ENCODE measurements around the gene NFATC2.

Gene NFATC2

DNA sequence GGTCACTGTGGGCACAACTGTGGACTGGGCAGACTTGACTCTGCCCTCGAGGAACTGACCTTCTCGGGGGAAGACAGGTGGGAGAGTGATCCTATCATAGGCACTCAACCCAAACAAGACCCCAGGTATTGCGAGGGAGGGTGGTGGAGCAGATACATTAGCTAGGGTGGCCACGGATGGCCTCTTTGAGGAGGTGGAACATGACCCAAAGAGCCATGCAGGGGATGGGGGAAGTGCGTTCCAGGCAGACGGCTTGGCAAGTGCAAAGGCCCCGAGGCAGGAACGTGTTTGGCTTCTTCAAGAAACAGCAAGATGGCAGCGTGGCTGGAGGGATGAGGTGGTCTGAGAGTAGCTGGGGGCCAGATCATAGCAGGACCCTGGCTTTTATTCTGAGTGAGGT, 167.6 kb downstream of the NFATC2 start:
- no peak for DNase-seq (ENCODE audit: low read depth)

DNA sequence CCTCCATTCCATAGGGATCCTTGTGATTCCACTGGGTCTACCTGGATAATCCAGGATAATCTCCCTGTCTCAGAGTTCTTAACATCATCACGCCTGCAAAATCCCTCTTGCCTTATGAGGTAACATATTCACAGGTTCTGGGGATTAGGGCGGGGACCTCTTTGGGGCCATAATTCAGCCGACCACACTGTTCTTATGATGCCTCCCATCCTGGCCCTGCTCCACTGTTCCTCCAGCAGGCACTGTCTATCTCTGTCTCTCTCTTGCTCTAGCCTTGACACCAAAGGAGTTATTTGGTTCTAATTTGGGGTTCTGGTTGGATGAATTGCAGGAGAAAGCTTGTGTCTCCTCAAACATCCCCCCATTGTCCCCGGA, 168.1 kb downstream of the NFATC2 start:
- no peak for DNase-seq (ENCODE audit: low read depth)

DNA sequence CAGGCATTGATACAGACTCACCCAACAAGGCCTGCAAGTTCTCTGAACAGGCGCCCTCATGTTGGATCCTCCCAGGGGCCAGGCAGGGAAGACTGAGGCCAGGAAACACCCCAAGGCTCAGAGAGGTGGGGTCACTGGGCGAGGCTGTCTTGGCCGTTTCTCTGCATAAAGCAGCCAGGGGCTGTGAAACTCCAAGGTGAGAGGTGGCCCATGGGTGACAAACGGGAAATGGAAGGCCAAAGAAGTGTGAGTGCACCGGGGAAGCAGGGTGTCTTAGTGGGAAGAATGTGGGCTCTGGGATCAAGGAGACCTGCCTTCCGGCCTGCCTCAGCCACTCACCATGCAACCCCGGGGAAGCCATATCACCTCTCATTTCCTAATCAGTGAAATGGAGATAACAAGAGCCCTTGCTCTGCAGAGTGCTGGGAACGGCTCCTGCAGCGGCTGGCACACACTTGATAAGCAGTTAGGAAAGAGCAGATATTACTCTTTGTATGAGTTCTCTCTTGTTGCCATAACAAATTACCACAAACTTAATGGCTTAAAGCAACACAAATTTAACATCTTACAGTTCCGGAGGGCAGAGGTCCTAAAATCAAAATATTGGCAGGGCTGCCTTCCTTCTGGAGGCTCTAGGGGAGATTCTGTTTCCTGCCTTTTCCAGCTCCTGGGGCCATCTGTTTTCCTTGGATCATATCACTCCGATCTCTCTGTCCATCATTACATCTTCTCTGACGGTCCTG, 168.6 kb downstream of the NFATC2 start:
- DNase-seq (ENCODE audit: low read depth), result no peak

DNA sequence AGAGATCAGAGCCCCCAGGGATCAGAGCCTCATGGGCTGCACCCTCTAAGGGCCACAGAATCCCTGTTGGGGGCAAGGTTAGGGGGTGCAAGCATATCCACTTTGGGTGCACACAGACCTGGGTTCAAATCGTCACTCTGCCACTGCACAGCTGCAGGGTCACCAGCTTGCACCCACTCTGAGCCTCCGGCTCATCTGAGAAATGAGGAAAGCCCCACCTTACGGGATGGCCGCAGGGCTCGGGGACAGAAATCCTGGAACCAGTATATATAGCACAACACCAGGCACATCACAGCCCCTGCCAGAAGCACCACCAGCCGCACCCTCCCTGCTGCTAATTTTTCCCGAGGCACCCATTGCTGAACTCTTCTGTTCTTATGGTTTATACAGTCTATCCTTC, 169.6 kb downstream of the NFATC2 start:
- no peak for DNase-seq (ENCODE audit: low read depth)

DNA sequence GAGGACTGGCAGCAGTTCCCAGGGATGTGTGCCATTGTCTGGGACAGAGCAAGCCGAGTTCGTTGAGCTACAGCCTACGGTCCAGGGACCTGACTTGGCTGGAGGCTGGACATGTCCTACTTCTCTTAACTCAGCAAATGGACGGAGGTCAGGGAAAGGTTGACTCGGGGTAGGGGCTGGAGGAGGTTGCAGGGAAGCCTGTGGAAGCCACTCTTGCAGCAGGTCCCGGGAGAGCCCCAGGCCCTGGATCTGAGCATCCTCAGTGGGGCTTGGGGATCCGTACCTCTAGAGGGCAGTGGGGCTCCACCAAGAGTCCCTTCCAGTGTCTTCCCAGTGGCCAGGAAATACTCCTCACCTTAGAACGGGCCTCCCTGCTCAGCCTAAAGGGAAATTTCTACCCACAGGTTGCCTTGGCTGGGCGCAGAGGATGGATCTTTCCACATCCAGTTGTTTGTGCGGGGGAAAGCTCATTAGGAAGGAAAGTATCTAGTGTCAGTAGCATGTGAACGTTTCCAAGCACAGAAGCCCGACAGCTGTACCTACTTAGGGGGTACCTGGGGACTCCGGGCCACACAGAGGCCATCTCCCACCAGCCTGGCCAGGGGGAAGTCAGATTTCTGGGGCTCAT, 170.2 kb downstream of the NFATC2 start:
- no peak for DNase-seq (ENCODE audit: low read depth)

DNA sequence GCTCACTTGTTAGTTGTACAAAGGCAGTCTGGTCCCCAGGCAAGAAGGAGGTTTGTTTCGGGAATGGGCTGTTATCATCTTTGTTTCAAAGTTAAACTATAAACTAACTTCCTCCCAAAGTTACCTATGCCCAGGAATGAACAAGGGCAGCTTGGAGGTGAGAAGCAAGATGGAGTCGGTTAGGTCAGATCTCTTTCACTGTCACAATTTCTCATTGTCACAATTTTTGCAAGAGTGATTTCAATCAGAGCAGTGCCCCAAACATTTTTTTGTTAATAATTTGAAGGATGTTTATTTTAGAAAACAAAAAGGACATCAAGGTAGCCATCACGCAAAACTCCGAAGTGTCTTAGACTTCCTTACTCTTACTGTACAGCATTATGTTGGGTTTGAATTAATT, 170.8 kb downstream of the NFATC2 start:
- no peak for DNase-seq (ENCODE audit: low read depth)

DNA sequence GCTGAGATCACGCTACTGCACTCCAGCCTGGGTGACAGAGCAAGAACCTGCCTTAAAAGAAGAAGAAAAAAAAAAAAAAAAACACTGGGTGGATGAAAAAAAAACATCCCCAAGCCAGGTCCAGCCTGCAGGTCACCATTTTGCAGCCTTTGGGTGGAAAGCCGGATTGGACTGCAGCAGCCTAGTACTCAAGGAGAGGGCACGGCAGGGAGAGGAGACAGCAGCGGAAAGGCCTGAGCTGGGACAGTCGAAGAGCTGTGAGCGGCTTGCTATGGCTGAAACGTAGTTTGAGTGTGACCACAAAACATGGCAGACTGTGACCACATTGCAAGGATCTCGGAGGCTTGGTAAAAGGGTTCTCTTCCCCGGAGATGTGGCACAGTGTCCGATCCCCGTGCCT, 173.0 kb downstream of the NFATC2 start:
- no peak for DNase-seq (ENCODE audit: low read depth)

DNA sequence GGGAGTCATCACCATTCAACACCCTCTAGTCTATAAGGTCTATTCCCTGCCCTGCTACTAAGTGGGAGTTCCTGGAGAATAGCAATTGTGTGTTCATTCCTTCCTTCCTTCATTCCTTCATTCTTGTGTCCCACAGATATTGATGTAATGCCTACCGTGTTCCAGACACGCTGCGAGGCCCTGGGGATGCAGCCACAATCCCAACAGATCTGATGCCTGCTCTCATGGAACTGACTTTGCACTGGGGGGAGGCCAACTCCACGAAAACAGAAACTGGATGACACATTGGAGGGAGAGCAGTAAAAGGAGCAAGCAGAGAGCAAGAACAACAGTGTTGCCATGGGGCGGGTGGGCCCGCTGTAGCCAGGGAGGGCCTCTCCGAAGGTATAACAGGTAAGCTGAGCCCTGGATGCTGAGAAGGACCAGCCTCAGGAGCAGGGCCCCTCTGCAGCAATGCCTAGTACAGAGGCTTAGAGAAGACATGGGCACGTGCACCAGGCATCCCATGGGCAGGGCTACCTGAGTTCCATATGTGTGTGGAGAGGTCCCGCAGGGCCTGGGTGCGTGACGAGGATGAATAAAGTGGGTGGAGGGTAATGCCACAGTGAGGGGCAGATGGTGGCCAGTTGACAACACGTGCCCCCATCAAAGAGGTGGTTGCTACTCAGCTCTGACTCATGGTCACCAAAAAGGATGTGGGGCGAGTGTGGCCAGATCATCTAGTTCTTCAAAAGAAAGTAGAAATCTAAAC, 173.9 kb downstream of the NFATC2 start:
- DNase-seq (ENCODE audit: low read depth), result no peak

DNA sequence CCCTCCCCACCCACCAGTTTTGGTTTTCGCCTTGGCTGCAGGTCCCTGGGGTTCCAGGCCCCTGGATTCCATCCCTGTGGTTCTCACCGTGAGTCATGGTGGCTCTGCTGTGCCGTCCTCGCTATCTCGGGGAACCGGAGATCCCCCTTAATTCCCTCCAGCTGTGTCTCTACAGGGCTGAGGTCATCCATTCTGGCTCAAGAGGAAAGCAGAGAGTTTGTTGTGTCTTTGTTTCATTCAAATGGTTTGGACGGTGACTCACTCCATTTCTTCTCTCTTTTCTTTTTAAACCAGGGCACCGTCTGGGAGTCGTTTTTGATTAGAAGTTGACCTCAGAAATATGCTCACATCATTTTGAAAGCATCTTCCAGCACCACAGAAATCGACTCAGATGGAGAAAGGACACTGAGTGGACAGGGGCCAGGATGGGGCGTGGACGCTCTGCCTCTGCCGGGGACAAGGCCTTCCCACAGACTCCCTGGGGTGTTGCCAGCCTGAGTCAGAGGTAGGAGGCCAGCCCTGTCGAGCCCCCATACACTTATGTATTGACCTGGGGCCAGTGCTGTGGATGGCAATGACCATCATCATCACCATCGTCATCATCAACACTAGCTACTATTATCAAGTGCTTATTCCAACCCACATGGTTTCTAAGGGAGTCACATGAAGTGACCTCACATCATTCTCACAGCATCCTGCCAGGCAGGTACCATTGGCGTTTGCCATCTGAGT, 176.2 kb downstream of the NFATC2 start:
- DNase-seq (ENCODE audit: low read depth), result peak; percentile 100

DNA sequence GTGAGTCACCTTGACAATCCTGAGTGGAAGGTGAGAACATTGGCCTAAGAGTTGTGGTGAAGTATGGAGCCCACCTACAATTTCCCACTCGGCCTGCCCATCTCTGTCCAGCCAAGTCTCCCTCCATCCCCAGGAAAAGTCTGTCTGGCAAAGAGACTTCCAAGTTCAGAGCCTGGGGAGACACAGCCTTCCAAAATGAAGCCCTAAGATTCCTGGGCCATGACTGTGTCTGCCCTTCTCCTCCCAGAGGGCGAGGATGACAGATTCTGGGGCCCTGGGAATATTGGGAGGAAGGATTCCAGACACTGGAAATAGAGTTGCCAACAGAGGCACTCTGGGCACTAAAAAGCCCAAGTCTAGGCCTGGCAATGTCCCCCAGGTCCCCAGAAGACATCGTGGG, 176.8 kb downstream of the NFATC2 start:
- peak; percentile 86 for DNase-seq (ENCODE audit: low read depth)

DNA sequence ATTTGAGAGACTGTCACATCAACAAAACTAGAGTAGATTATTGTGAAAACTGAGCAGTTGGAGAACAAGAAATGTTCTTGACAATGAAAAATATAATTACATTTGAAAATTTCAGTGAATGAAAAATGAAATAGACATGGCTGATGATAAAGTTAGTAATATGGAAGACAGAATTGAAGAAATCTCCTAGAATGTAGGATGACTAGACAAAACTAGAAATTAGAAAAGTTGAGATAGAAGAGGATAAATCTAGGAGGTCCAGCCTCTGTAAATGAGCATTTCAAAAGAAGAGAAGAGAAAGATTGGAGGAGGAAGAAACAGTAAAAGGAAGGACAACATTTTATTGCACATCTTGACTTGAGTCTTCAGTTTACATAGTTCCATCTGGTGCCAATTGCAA, 178.7 kb downstream of the NFATC2 start:
- no peak for DNase-seq (ENCODE audit: low read depth)

DNA sequence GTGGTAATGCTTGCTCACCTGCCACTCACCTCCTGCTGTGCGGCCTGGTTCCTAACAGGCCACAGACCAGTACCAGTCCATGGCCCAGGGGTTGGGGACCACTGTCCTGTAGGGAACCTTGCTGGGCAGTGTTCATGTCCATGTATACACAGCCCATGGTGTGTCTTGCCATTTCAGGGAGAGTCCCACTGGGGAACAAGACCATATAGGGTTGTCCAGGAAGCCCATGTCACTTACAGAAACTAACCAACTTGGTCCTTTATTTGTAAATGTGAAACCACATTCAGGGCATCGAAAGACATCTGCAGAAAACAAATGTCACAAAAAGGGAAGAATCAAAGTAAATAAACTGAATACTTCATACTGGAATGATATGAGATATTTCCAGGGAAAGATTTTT, 179.1 kb downstream of the NFATC2 start:
- no peak for DNase-seq (ENCODE audit: low read depth)

DNA sequence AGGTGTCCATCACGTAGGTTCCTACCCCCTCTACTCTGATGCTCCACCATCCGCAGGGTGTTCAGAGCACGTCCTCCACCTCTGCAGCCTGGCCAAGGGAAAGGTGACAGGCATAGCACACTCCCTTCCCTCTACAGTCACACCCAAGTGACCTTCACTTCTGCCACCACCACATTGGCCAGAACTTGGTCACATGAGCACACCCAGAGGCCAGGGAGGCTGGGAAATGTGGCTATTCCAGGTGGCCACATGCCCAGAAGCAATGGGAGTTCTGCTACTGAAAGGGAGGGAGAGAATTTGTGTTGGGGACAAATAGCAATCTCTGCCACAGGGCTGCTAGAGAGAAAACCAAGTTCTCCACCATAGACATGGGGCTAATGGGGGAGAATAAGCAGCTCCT, 180.3 kb downstream of the NFATC2 start:
- DNase-seq (ENCODE audit: low read depth), result no peak

DNA sequence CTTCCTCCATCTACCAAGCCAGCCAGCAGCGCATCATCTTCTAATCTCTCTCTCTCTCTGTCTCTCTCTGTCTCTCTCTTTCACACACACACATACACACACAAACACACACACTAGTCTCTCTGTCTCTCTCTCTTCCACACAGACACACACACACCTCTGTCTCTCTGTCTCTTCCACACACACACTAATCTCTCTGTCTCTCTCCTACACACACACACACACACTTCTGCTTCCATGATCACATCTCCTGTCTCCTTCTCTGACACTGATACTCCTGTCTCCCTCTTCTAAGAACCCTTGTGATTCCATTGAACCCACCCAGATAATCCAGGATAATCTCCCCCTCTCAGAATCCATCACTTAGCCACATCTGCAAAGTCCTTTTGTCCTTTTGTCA, 181.3 kb downstream of the NFATC2 start:
- DNase-seq (ENCODE audit: low read depth), result no peak

DNA sequence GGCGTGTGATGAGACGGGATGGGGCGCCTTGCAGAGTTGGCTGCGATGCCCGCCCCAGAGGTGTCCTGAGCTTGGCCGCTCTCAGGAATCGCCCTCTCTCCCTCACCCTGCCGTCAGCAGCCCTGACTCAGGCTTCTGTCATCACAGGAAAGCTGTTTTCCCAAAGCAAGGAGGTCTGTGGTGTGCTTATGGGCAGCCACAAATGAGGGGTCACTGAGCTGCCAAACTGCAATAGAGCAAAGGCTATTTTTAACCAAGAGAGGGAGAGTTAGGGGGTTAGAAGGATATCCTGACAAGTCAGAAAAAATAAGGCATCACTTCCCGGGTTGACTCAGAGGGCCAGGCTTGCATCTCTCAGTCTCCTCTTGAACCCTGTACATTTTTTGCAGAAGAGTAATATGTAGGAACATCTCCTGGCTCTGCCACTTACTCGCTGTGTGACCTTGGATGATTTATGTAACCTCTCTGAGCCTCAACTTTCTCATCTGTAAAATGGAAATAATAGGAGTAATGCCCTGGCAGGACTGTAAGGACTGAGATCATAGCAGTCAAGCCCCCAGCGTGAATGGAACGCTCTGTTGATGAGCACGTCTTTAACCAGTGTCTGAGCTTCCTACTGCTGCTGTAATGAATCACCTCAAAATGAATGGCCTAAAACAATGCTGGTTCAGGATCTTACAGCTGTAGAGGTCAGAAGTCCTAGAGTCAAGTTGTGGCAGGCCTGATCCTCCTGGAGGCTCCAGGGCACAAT, 181.9 kb downstream of the NFATC2 start:
- peak; percentile 97 for DNase-seq (ENCODE audit: low read depth)

DNA sequence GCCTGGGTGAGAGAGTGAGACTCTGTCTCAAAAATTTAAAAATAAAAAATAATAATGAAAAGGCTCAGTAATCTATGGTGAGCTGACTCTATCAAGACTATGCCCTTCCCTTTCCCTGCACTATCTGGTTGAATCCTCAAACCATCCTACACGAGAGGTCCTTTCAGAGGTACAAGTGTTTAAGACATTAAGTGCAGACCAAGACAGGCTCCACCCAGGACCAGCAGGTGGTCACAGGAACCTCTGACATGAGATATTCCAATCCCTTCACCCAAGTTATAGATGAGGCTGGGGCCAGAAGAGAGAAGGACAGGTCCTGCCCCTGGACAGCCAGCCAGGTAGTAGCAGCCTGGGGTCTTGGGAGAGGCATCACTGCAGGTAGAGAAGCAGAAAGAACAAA, 182.6 kb downstream of the NFATC2 start:
- DNase-seq (ENCODE audit: low read depth), result no peak

DNA sequence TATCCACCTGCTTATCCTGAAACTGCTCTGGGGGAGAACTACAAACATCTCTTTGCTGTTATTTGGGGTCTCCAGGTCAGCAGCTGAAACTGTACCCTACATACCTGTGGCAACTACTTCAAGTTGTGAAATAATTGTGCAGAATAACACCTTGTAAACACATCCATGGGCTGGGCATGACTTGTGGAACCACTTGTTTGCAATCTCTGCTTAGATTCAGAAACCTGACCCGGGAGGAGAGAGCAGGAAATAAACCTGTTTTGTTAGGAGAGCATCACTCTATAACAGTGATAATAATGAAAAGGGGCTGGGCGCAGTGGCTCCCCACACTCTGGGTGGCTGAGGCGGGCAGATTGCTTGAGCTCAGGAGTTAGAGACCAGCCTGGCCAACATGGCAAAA, 183.1 kb downstream of the NFATC2 start:
- no peak for DNase-seq (ENCODE audit: low read depth)

DNA sequence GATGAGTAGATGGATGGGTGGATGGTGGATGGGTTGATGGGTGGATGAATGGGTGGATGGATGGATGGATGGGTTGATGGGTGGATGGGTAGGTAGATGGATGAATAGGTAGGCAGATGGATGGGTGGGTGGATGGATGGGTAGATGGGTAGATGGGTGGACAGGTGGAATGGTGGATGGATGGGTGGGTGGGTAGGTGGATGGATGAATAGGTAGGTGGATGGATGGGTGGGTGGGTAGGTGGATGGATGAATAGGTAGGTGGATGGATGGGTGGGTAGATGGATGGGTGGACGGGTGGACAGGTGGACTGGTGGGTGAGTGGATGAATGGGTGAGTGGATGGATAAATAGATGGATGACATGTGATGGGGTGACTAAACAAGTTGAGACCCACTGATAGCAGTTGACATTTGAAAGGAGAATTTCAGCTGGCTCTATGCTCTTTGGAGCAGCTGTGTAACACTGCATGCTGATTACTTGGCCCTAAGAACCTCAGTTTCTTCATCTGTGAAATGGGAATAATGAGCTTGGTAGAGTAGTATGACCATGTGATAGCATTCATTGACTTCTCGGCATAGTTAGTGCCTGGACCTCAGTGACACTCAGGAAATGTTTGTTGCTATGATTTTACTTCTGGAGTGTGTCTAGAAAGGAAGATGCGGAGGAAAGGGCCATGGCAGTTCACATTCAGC, 184.3 kb downstream of the NFATC2 start:
- no peak for DNase-seq (ENCODE audit: low read depth)

DNA sequence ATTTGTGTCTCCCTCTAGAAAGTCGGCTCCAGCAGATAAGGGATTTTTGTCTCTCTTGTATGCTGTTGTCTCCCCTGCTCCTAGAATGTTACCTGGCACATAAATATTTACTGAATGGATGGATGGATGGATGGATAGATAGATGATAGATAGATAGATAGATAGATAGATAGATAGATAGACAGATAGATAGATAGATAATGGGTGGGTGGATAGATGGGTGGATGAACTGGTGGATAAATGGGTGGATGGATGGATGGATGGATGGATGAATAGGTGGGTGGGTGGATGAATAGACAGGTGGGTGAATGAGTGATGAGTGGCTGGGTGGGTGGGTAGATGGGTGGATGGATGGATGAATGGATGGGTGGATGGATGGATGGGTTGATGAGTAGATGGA, 185.0 kb downstream of the NFATC2 start:
- DNase-seq (ENCODE audit: low read depth), result no peak

DNA sequence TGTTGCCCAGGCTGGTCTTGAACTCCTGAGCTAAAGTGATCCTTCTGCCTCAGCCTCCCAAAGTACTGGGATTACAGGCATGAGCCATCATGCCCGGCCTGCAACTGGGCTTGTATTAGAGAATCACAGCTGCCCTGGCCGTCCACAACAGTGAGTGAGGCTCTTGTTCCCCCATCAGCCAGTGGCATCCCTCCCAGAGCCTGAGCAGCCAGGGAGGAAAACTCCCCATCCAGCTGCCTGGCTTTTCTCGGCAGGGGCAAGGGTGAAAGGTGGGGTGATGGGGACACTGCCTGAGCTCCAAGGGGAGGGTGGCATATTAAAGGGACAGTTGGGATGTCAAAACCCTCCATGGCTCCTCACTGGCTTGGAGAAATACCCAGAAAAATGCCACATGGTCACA, 185.6 kb downstream of the NFATC2 start:
- no peak for DNase-seq (ENCODE audit: low read depth)

DNA sequence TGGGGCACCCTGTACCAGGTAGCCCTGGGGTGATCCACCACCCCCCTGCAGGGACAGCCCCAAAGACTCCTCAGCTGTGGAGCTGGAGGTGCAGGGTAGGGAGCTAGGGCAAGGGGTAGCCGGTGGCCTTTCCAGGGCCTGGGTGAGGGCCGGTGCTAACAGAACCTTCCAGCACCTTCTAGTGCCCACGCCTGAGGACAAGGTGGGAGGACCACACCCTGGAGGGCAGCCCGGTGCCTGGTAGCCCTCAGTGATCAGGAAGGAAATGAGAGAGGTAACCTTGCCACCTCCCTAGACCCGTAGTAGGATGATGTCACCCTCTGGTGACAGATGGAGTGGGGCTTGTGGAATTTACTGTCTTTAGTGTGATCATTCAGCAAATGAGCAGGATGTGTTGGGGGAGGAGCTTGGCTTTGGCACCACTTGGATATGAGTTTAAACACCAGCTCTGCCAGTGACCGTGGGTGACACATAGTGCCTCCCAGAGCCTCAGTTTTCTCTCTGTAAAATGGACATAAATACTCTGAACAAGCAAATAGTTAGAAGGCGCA, 187.7 kb downstream of the NFATC2 start:
- no peak for DNase-seq (ENCODE audit: low read depth)
